Frontal cortex (tissue), 4 donors: Measurements from ENCODE around the gene DISP2. TPM values are rescaled to one million over a fixed set of nuclear protein-coding genes. Genes with fewer than 3 reads are reported as not detected.

ENCODE experiments used
- DNase-seq, 2 donors: peaks; one replicate each; pipeline ENCODE4 v3.0.0; 2012; ENCODE audit warnings: low spot score in 2 of 2
- FAIRE-seq: peaks from 2 replicates; lab custom pipeline; 2012; peaks lifted over from hg19 to GRCh38; lab: Jason Lieb, UNC
- total RNA-seq: library from RNA; depleted of rRNA; stranded (reverse); fragments of >200 nt; gene quantifications from one replicate; pipeline ENCODE4 v1.2.3, GENCODE V29; 2014
- donor health status: control.
- donor health status: control.
- donor health status: control.

Gene DISP2
- total RNA-seq, 1 donor from 2014 or later: 5.3 TPM

- DNase-seq (no peak), FAIRE-seq (no peak)
These were observed 30.6 kb upstream of the DISP2 start for GRCh38 chr15:40327457-40327856.

- DNase-seq (no peak), FAIRE-seq (no peak)
These were observed 29.8 kb upstream of the DISP2 start for GRCh38 chr15:40328176-40328575.

- FAIRE-seq (no peak), DNase-seq (no peak)
These were observed 29.3 kb upstream of the DISP2 start for GRCh38 chr15:40328751-40329150.

GRCh38 chr15:40329804-40330203 is 28.2 kb upstream of the DISP2 start:
- FAIRE-seq: no peak
- DNase-seq: no peak

- no peak for FAIRE-seq
These were observed 27.6 kb upstream of the DISP2 start for GRCh38 chr15:40330368-40330836.

GRCh38 chr15:40331026-40331425 is 27.0 kb upstream of the DISP2 start:
- DNase-seq (no peak), FAIRE-seq (no peak)

More at GRCh38 chr15:40330368-40330836, 27.6 kb upstream of the DISP2 start:
- DNase-seq: no peak

GRCh38 chr15:40331637-40332036 is 26.4 kb upstream of the DISP2 start:
- DNase-seq (no peak), FAIRE-seq (no peak)

GRCh38 chr15:40332113-40332781 is 25.8 kb upstream of the DISP2 start:
- FAIRE-seq (no peak), DNase-seq (no peak)

GRCh38 chr15:40333922-40334492 is 24.0 kb upstream of the DISP2 start:
- DNase-seq (peak in 1 of 2 donors; percentile 59), FAIRE-seq (no peak)

- DNase-seq: no peak
- no peak for FAIRE-seq
These were observed 23.5 kb upstream of the DISP2 start for GRCh38 chr15:40334541-40334940.

- no peak for DNase-seq
- FAIRE-seq: no peak
These were observed 22.9 kb upstream of the DISP2 start for GRCh38 chr15:40334941-40335795.

- no peak for FAIRE-seq
- DNase-seq: no peak
These were observed 21.9 kb upstream of the DISP2 start for GRCh38 chr15:40335938-40336743.

- DNase-seq: no peak
- FAIRE-seq: no peak
These were observed 21.3 kb upstream of the DISP2 start for GRCh38 chr15:40336744-40337122.

- FAIRE-seq (no peak), DNase-seq (no peak)
These were observed 20.4 kb upstream of the DISP2 start for GRCh38 chr15:40337597-40337996.

- peak in 1 of 2 donors; percentile 79 for DNase-seq
- FAIRE-seq: no peak
These were observed 19.9 kb upstream of the DISP2 start for GRCh38 chr15:40338041-40338657.

GRCh38 chr15:40338921-40339620 is 18.9 kb upstream of the DISP2 start:
- DNase-seq (peak; percentile 70 to 76), FAIRE-seq (no peak)

- no peak for FAIRE-seq
- DNase-seq: no peak
These were observed 18.4 kb upstream of the DISP2 start for GRCh38 chr15:40339621-40339945.

- FAIRE-seq (no peak), DNase-seq (peak in 1 of 2 donors; percentile 73)
These were observed 17.8 kb upstream of the DISP2 start for GRCh38 chr15:40340038-40340739.
